A549 (cell line): ENCODE measurements around the gene MAP4K4. TPM values are rescaled to one million over a fixed set of nuclear protein-coding genes. Genes with fewer than 3 reads are reported as not detected.

ENCODE experiments used
- ATAC-seq, 2 experiments: fragments of 200-7000 bp in 1 of 2; fragments of >200 bp in 1 of 2; cut with Nextera tagmentation in 1 of 2; cut with Tn5 transposase in 1 of 2; 3 replicates each; pipeline versions ENCODE4 v1.8.0 to v1.9.1; 2018 to 2020; ENCODE audit warnings: mild to moderate bottlenecking in 1 of 2, moderate library complexity in 1 of 2
- CTCF ChIA-PET: fragments of 300-600 bp; sonication (Branson Sonifier 250); formaldehyde crosslinking; extraction: SDS; loops from one replicate; lab custom pipeline; 2021; ENCODE audit warnings: antibody characterized with exemption, inconsistent platforms; lab: Yijun Ruan, JAX
- POLR2A ChIA-PET: fragments of 350-600 bp; formaldehyde crosslinking; extraction: SDS; loops from one replicate; lab custom pipeline; 2021; ENCODE audit warnings: antibody characterized with exemption, inconsistent platforms; lab: Yijun Ruan, JAX
- DNase-seq, 2 experiments: peaks; one replicate each; pipeline versions ENCODE4 v3.0.0 to v3.0.0-alpha.2; 2011 to 2016; ENCODE audit warnings: low read depth in 1 of 2, low spot score in 1 of 2
- FAIRE-seq: peaks from 2 replicates; lab custom pipeline; 2011; peaks lifted over from hg19 to GRCh38; lab: Jason Lieb, UNC
- H3K27ac ChIP-seq, 2 experiments: fragments of >200 bp; sonication (Bioruptor Twin); formaldehyde crosslinking; 3 replicates each; pipeline ENCODE4 v1.5.1; 2016 to 2017
- H3K4me1 ChIP-seq: fragments of >200 bp; sonication (Bioruptor Twin); formaldehyde crosslinking; 3 replicates; pipeline ENCODE4 v1.6.1; 2016
- H3K4me2 ChIP-seq: fragments of >200 bp; sonication (Bioruptor Twin); formaldehyde crosslinking; 3 replicates; pipeline ENCODE4 v1.6.1; 2016
- H3K4me3 ChIP-seq: fragments of >200 bp; sonication (Bioruptor Twin); formaldehyde crosslinking; 3 replicates; pipeline ENCODE4 v1.5.1; 2016
- H3K9me3 ChIP-seq: fragments of >200 bp; sonication (Bioruptor Twin); formaldehyde crosslinking; 3 replicates; pipeline ENCODE4 v1.6.1; 2016
- ATOH8 ChIP-seq: fragments of 250-450 bp; sonication (Bioruptor Pico); IDR thresholded peaks from 2 replicates; pipeline ENCODE4 v1.5.0; 2020; ENCODE audit warnings: low read depth, mild to moderate bottlenecking, moderate library complexity
- BCL3 ChIP-seq: fragments of >200 bp; sonication (Bioruptor Twin); formaldehyde crosslinking; IDR thresholded peaks from 3 replicates; pipeline ENCODE4 v1.6.1; 2016
- BHLHE40 ChIP-seq: IDR thresholded peaks from 2 replicates; pipeline ENCODE4 v1.6.1; 2012; ENCODE audit warnings: low read depth, low read length, inconsistent platforms
- CBX8 ChIP-seq: fragments of 200-600 bp; sonication (generic); IDR thresholded peaks from 2 replicates; pipeline ENCODE4 v1.6.1; 2016
- CHD4 ChIP-seq: fragments of 200-600 bp; sonication (generic); IDR thresholded peaks from 2 replicates; pipeline ENCODE4 v1.6.1; 2016; ENCODE audit warnings: antibody characterized with exemption, mild to moderate bottlenecking, borderline replicate concordance
- CTCF ChIP-seq: fragments of >200 bp; sonication (Bioruptor Twin); formaldehyde crosslinking; IDR thresholded peaks from 3 replicates; pipeline ENCODE4 v1.5.1; 2016
- EHMT2 ChIP-seq: fragments of 200-600 bp; sonication (generic); IDR thresholded peaks from 2 replicates; pipeline ENCODE4 v1.6.1; 2016; ENCODE audit warnings: antibody characterized with exemption, low read depth, mild to moderate bottlenecking, moderate library complexity
- ESRRA ChIP-seq: fragments of 150-350 bp; IDR thresholded peaks from 2 replicates; pipeline ENCODE4 v1.6.1; 2014; ENCODE audit warnings: mild to moderate bottlenecking, low read length, borderline replicate concordance
- HDAC2 ChIP-seq: fragments of 200-600 bp; sonication (generic); IDR thresholded peaks from 2 replicates; pipeline ENCODE4 v1.6.1; 2016
- HES2 ChIP-seq: fragments of >200 bp; sonication (Bioruptor Twin); formaldehyde crosslinking; IDR thresholded peaks from 2 replicates; pipeline ENCODE4 v1.6.1; 2016
- HMGXB4 ChIP-seq: fragments of 250-450 bp; sonication (Bioruptor Pico); IDR thresholded peaks from 2 replicates; pipeline ENCODE4 v1.5.0; 2021; ENCODE audit warnings: mild to moderate bottlenecking, moderate library complexity, borderline replicate concordance
- HOXB13 ChIP-seq: fragments of 250-450 bp; sonication (Bioruptor Pico); IDR thresholded peaks from 2 replicates; pipeline ENCODE4 v1.5.0; 2020; ENCODE audit warnings: low read depth, mild to moderate bottlenecking, moderate library complexity
- HOXB5 ChIP-seq: fragments of 250-450 bp; sonication (Bioruptor Pico); IDR thresholded peaks from 2 replicates; pipeline ENCODE4 v1.5.0; 2020; ENCODE audit warnings: mild to moderate bottlenecking, moderate library complexity
- KDM5A ChIP-seq: fragments of 200-600 bp; sonication (generic); IDR thresholded peaks from 2 replicates; pipeline ENCODE4 v1.6.1; 2016; ENCODE audit warnings: antibody characterized with exemption, mild to moderate bottlenecking
- MAZ ChIP-seq: fragments of 150-350 bp; IDR thresholded peaks from 2 replicates; pipeline ENCODE4 v1.6.1; 2014; ENCODE audit warnings: antibody characterized with exemption, low read depth, low read length, borderline replicate concordance
- POLR2A ChIP-seq: IDR thresholded peaks from 2 replicates; pipeline ENCODE4 v1.6.1; 2012; ENCODE audit warnings: mild to moderate bottlenecking, low read length
- TP53 ChIP-seq: fragments of 250-450 bp; sonication (Bioruptor Pico); IDR thresholded peaks from 2 replicates; pipeline ENCODE4 v1.5.0; 2021; ENCODE audit warnings: mild to moderate bottlenecking, moderate library complexity
- ZC3H11A ChIP-seq: fragments of 450-650 bp; IDR thresholded peaks from 2 replicates; pipeline ENCODE4 v1.6.1; 2014; ENCODE audit warnings: antibody characterized with exemption, mild to moderate bottlenecking
- ZFP36 ChIP-seq: fragments of 450-650 bp; IDR thresholded peaks from 2 replicates; pipeline ENCODE4 v1.6.1; 2014; ENCODE audit warnings: borderline replicate concordance; ENCODE audit not compliant: partially characterized antibody
- WGBS: methylation state at CpG from one replicate; pipeline ENCODE4 v1.1.6; 2017; ENCODE audit errors: missing lambda C conversion rate; 5-methylcytosine and 5-hydroxymethylcytosine counted together
- polyA plus RNA-seq, 4 experiments: library from polyadenylated mRNA; depleted of rRNA in 3 of 4; stranded (reverse); fragments of >200 nt; fragmentation: RNase III in 1 of 4; extraction: RNeasy Plus Mini Kit Qiagen cat#74134 plus additional on column Dnase treatment in 1 of 4; gene quantifications; 2 replicates in 3 of 4; 3 replicates in 1 of 4; pipeline ENCODE4 v1.2.3, GENCODE V29; 2011 to 2017

The MAP4K4 gene
- polyA plus RNA-seq, 2 of the 4 experiments (the other 2 are of a cell fraction): 61.9 to 82.2 TPM

GRCh38 chr2:101653469-101653868 is 44.0 kb upstream of the MAP4K4 start:
- ChIA-PET CTCF (interaction anchor here (0.6 kb wide), 1 partner anchor 33 kb away, joined by 5 read pairs; no protein-coding TSS in a partner anchor), POLR2A (no interaction called here)
- Histone ChIP-seq H3K27ac (no peak overlapping the region), H3K4me3 (no peak overlapping the region), H3K4me2 (no peak overlapping the region), H3K4me1 (no peaks in the 10 kb centered on the region), H3K9me3 (no peaks in the 10 kb centered on the region)
- no peak for DNase-seq
- WGBS: 68% methylated on average over 7 of the region's 7 CpGs
- TF ChIP-seq ATOH8 (CRISPR knock-in tag): no peak
- no peak for FAIRE-seq
- ATAC-seq: no peak

- no peaks in the 10 kb centered on the region for H3K9me3 ChIP-seq
- FAIRE-seq (no peak), ATAC-seq (no peak), DNase-seq (no peak)
- POLR2A ChIA-PET: no interaction called here
- H3K27ac ChIP-seq: no peak overlapping the region
- no peak overlapping the region for H3K4me2 ChIP-seq
- 76% methylated on average over 5 of the region's 5 CpGs for WGBS
- CTCF ChIA-PET: no interaction called here
- H3K4me3 ChIP-seq: no peak overlapping the region
- TF ChIP-seq MAZ (no peak), EHMT2 (no peak), KDM5A (no peak), HMGXB4 (CRISPR knock-in tag) (no peak), ESRRA (no peak), CHD4 (no peak), CTCF (no peak), TP53 (no peak), ZC3H11A (no peak)
- H3K4me1 ChIP-seq: no peaks in the 10 kb centered on the region
Measured at GRCh38 chr2:101655702-101656422, 41.6 kb upstream of the MAP4K4 start.

- 89% methylated on average over 6 of the region's 6 CpGs for WGBS
- TF ChIP-seq CBX8 (no peak), BCL3 (no peak), BHLHE40 (no peak), CTCF (no peak), ZFP36 (no peak), ESRRA (no peak), HES2 (no peak), HOXB5 (no peak), HOXB13 (CRISPR knock-in tag) (no peak), POLR2A (no peak), EHMT2 (no peak), HDAC2 (no peak)
- FAIRE-seq (no peak), DNase-seq (no peak), ATAC-seq (no peak)
- H3K4me2 ChIP-seq: no peak overlapping the region
- ChIA-PET CTCF (no interaction called here), POLR2A (no interaction called here)
- H3K4me3 ChIP-seq: no peak overlapping the region
- H3K4me1 ChIP-seq: no peaks in the 10 kb centered on the region
- no peaks in the 10 kb centered on the region for H3K9me3 ChIP-seq
- H3K27ac ChIP-seq: no peak overlapping the region
Measured at GRCh38 chr2:101657787-101658186, 39.7 kb upstream of the MAP4K4 start.
